Measurements from ENCODE around the gene LRRC4C.

GRCh38 chr11:40338739-40339138, 1120.7 kb downstream of the LRRC4C start:
- TF ChIP-seq CTCF (IDR thresholded peaks at IDR 0.05), result no peak
- no peak for TF ChIP-seq POLR2AphosphoS5 (IDR thresholded peaks at IDR 0.05)
- TF ChIP-seq POLR2A (IDR thresholded peaks at IDR 0.05), result no peak

Measured in gastroesophageal sphincter (tissue), 3 donors.